ENCODE results near the gene PSMD11. TPM values are rescaled to one million over a fixed set of nuclear protein-coding genes. Genes with fewer than 3 reads are reported as not detected.
"Not testable (repeated sequence)": the region's sequence is repeated elsewhere in the genome, so short reads cannot be mapped to it uniquely, and the experiment has no call there.

The PSMD11 gene
- total and polyA plus RNA-seq, 8 donors = 22.1 to 39.4 (median 32.7) TPM

GRCh38 chr17:32445497-32445896 is 1.2 kb downstream of the PSMD11 start:
- WGBS, 2 donors = 7% methylated on average over 6 of the region's 6 CpGs
- Histone ChIP-seq H3K9me3 (no peaks in the 10 kb centered on the region), H3K27me3 (no peaks in the 10 kb centered on the region), H3K36me3 (peaks cover 0 to 7% (median 0%) of the 10 kb centered on the region in 3 donors), H3K4me3 (peak overlapping the region; percentile 94 to 97 (median 96)), H3K27ac (peak overlapping the region in 2 of 4 donors; percentile 53 to 72), H3K4me1 (peaks cover 6 to 19% (median 10%) of the 10 kb centered on the region in 3 donors)
- intact Hi-C loops (cut with DNase I) = loop anchor here in 1 of 3 donors (5.0 kb wide), 1 partner anchor 83 kb away; no protein-coding TSS in a partner anchor
- DNase-seq (no peak), FAIRE-seq (no peak), ATAC-seq (no peak)
- no peak for TF ChIP-seq CTCF (IDR thresholded peaks at IDR 0.05)

DNA sequence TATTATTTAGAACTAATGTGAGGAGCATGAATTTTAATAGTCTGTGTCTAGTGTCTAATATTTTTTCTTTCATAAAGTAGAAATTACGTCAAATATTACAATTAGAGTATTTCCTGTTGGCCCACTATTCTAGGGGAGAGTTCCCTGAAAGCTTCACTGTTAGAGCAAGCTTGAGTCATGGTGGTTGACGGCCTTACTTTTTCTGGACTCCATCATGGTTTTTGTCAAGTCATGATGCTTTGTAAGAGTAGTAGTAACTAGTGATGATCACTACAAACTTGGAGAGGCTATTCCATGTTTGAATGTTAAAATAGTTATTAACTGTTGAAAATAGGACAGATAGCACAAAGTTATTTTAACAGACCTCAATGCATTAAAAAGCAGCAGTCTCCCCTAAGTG is 1.7 kb downstream of the PSMD11 start:
- no peak for FAIRE-seq
- no peak for TF ChIP-seq CTCF (IDR thresholded peaks at IDR 0.05)
- intact Hi-C loops (cut with DNase I) = loop anchor here in 1 of 3 donors (5.0 kb wide), 1 partner anchor 84 kb away; no protein-coding TSS in a partner anchor
- peak overlapping the region in 2 of 4 donors; percentile 95 to 97 for H3K4me3 ChIP-seq
- no peaks in the 10 kb centered on the region for H3K9me3 ChIP-seq
- H3K27me3 ChIP-seq = no peaks in the 10 kb centered on the region
- no peak for DNase-seq
- no peak overlapping the region for H3K27ac ChIP-seq
- no peak for ATAC-seq
- WGBS, 2 donors = 55 to 69% methylated on average over 2 of the region's 2 CpGs
- peaks cover 0 to 7% (median 0%) of the 10 kb centered on the region in 3 donors for H3K36me3 ChIP-seq
- H3K4me1 ChIP-seq = peaks cover 6 to 19% (median 10%) of the 10 kb centered on the region in 3 donors

GRCh38 chr17:32446949-32447348 is 2.6 kb downstream of the PSMD11 start:
- FAIRE-seq = no peak

GRCh38 chr17:32449963-32450362 is 5.7 kb downstream of the PSMD11 start:
- no peaks in the 10 kb centered on the region for H3K9me3 ChIP-seq
- ATAC-seq (no peak), FAIRE-seq (no peak)

More at GRCh38 chr17:32446949-32447348, 2.6 kb downstream of the PSMD11 start:
- Histone ChIP-seq H3K4me3 (no peak overlapping the region), H3K27ac (no peak overlapping the region), H3K9me3 (no peaks in the 10 kb centered on the region), H3K27me3 (no peaks in the 10 kb centered on the region), H3K36me3 (peaks cover 0 to 15% (median 8%) of the 10 kb centered on the region in 3 donors), H3K4me1 (peaks cover 6 to 19% (median 10%) of the 10 kb centered on the region in 3 donors)
- DNase-seq = no peak
- TF ChIP-seq CTCF (IDR thresholded peaks at IDR 0.05) = no peak
- intact Hi-C loops (cut with DNase I) = loop anchor here in 1 of 3 donors (5.0 kb wide), 1 partner anchor 85 kb away; no protein-coding TSS in a partner anchor
- 75 to 79% methylated on average over 2 of the region's 2 CpGs for WGBS, 2 donors
- no peak for ATAC-seq

GRCh38 chr17:32450379-32450778 is 6.1 kb downstream of the PSMD11 start:
- WGBS, 2 donors = 91 to 96% methylated on average over 6 of the region's 6 CpGs
- ATAC-seq; FAIRE-seq; H3K27ac ChIP-seq; H3K9me3 ChIP-seq; H3K27me3 ChIP-seq; intact Hi-C loops (cut with DNase I); H3K4me3 ChIP-seq; DNase-seq: not testable (repeated sequence)
- Histone ChIP-seq H3K4me1 (peaks cover 10 to 18% (median 10%) of the 10 kb centered on the region in 3 donors), H3K36me3 (peaks cover 0 to 32% (median 23%) of the 10 kb centered on the region in 3 donors)

More at GRCh38 chr17:32449963-32450362, 5.7 kb downstream of the PSMD11 start:
- no peak for DNase-seq
- no peak overlapping the region for H3K4me3 ChIP-seq
- no peak overlapping the region for H3K27ac ChIP-seq
- TF ChIP-seq CTCF (IDR thresholded peaks at IDR 0.05) = no peak
- no peaks in the 10 kb centered on the region for H3K27me3 ChIP-seq
- H3K4me1 ChIP-seq = peaks cover 10 to 19% (median 10%) of the 10 kb centered on the region in 3 donors
- WGBS, 2 donors = 93 to 94% methylated on average over 5 of the region's 5 CpGs
- H3K36me3 ChIP-seq = peaks cover 0 to 28% (median 22%) of the 10 kb centered on the region in 3 donors
- intact Hi-C loops (cut with DNase I) = loop anchor here in 1 of 3 donors (5.0 kb wide), 1 partner anchor 88 kb away; no protein-coding TSS in a partner anchor

Measured in pancreas (tissue), 10 donors.